Vagina (tissue), 2 donors: Measurements from ENCODE around the gene ZCCHC3. TPM values are rescaled to one million over a fixed set of nuclear protein-coding genes. Genes with fewer than 3 reads are reported as not detected.
"Not testable (repeated sequence)": the region's sequence is repeated elsewhere in the genome, so short reads cannot be mapped to it uniquely, and the experiment has no call there.

Experiments
- DNase-seq, 2 donors: peaks; one replicate each; pipeline ENCODE4 v3.0.0-alpha.2; 2017; ENCODE audit errors: extremely low spot score in 2 of 2
- H3K27ac ChIP-seq: fragments of 200-600 bp; sonication (generic); one replicate; pipeline ENCODE4 v1.5.1; 2019
- H3K27me3 ChIP-seq: fragments of 200-600 bp; sonication (generic); one replicate; pipeline ENCODE4 v1.5.1; 2019
- H3K36me3 ChIP-seq, 2 donors: fragments of 200-600 bp; sonication (generic); one replicate each; pipeline ENCODE4 v1.5.1; 2017 to 2019
- H3K4me1 ChIP-seq: fragments of 200-600 bp; sonication (generic); one replicate; pipeline ENCODE4 v1.5.1; 2019
- H3K4me3 ChIP-seq, 2 donors: fragments of 200-600 bp; sonication (generic); 1 replicate in 1 of 2; 2 replicates in 1 of 2; pipeline ENCODE4 v1.5.1; 2016 to 2019
- H3K9me3 ChIP-seq: fragments of 200-600 bp; sonication (generic); one replicate; pipeline ENCODE4 v1.5.1; 2019
- POLR2A ChIP-seq, 2 donors: fragments of 450-650 bp; IDR thresholded peaks; one replicate each; pipeline ENCODE4 v1.6.1; 2017; ENCODE audit warnings: antibody characterized with exemption in 2 of 2, mild to moderate bottlenecking in 2 of 2, moderate library complexity in 2 of 2
- POLR2AphosphoS5 ChIP-seq, 2 donors: sonication (generic); formaldehyde crosslinking; IDR thresholded peaks; one replicate each; pipeline ENCODE4 v1.9.0; 2017; ENCODE audit warnings: antibody characterized with exemption in 2 of 2, mild to moderate bottlenecking in 2 of 2, low read depth in 1 of 2; ENCODE audit not compliant: insufficient read depth in 1 of 2
- intact Hi-C: fragments of 100-400 bp; cut with DNase I; formaldehyde crosslinking; loops from one replicate; pipeline ENCODE4 v1.15.1; 2023
- total RNA-seq: library from RNA; depleted of rRNA; stranded (reverse); fragments of >200 nt; gene quantifications from one replicate; pipeline ENCODE4 v1.2.3, GENCODE V29; 2016
- TF ChIP-seq, protein P1 (sequence below), 3 experiments: fragments of 450-650 bp in 2 of 3; fragments of 200-600 bp in 1 of 3; sonication (generic) in 1 of 3; IDR thresholded peaks; one replicate each; pipeline ENCODE4 v1.5.1; 2017 to 2019; ENCODE audit warnings: antibody characterized with exemption in 3 of 3, mild to moderate bottlenecking in 2 of 3, moderate library complexity in 2 of 3

Gene ZCCHC3, protein sequence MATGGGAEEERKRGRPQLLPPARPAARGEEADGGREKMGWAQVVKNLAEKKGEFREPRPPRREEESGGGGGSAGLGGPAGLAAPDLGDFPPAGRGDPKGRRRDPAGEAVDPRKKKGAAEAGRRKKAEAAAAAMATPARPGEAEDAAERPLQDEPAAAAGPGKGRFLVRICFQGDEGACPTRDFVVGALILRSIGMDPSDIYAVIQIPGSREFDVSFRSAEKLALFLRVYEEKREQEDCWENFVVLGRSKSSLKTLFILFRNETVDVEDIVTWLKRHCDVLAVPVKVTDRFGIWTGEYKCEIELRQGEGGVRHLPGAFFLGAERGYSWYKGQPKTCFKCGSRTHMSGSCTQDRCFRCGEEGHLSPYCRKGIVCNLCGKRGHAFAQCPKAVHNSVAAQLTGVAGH
- 13.8 TPM for total RNA-seq

DNA sequence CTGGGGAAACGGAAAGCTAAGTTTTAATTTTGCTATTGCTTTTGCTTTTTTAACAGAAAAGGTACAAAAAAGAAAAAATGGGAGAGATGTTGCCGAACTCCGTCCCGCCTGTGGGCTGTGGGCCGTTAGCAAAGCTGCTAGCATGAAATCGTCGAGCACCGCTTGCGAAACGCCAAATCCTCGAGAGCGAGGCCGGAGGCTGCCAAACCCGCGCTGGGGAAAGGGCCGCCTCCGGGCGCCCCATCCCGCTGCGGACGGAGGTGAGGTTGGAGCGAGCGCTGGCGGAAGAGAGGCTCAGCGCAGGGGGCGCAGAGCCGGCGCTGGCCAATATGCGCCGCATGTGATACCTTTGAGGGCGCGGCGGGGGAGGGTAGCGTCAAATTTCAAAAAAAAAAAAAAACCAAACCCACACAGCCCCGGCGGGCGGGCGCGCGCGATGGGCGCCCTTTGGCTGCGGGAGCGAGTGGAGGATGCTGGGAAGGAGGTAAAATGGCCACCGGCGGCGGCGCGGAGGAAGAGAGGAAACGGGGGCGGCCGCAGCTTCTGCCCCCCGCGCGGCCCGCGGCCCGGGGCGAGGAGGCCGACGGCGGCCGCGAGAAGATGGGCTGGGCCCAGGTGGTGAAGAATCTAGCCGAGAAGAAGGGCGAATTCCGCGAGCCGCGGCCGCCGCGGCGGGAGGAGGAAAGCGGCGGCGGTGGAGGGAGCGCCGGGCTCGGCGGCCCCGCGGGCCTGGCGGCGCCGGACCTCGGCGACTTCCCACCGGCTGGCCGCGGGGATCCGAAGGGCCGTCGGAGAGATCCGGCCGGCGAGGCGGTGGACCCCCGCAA lies at the start of gene ZCCHC3:
TSS of gene ZCCHC3 (plus strand) at position 473 of the 827 bp plus-strand sequence. CDS start at position 490, 17 bp downstream.
- intact Hi-C loops: no loop called here
- peaks cover 44% of the 10 kb centered on the region for H3K4me1 ChIP-seq
- TF ChIP-seq POLR2A (IDR thresholded peaks at IDR 0.05): peak in 1 of 2 donors; percentile 61
- TF ChIP-seq POLR2AphosphoS5 (IDR thresholded peaks at IDR 0.05; ENCODE audit: insufficient read depth in 1 of 2, low read depth in 1 of 2): peak; percentile 94 to 95
- TF ChIP-seq, protein P1, sequence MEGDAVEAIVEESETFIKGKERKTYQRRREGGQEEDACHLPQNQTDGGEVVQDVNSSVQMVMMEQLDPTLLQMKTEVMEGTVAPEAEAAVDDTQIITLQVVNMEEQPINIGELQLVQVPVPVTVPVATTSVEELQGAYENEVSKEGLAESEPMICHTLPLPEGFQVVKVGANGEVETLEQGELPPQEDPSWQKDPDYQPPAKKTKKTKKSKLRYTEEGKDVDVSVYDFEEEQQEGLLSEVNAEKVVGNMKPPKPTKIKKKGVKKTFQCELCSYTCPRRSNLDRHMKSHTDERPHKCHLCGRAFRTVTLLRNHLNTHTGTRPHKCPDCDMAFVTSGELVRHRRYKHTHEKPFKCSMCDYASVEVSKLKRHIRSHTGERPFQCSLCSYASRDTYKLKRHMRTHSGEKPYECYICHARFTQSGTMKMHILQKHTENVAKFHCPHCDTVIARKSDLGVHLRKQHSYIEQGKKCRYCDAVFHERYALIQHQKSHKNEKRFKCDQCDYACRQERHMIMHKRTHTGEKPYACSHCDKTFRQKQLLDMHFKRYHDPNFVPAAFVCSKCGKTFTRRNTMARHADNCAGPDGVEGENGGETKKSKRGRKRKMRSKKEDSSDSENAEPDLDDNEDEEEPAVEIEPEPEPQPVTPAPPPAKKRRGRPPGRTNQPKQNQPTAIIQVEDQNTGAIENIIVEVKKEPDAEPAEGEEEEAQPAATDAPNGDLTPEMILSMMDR (IDR thresholded peaks at IDR 0.05): peak in 1 of 3 experiments; percentile 5
- H3K36me3 ChIP-seq: no peaks in the 10 kb centered on the region
- peak within 1 kb of the TSS; percentile 65 to 77 for H3K4me3 ChIP-seq
- no peaks in the 10 kb centered on the region for H3K27me3 ChIP-seq
- H3K9me3 ChIP-seq: no peaks in the 10 kb centered on the region
- H3K27ac ChIP-seq: peak within 1 kb of the TSS; percentile 96
- peak in 1 of 2 donors; percentile 93 for DNase-seq

DNA sequence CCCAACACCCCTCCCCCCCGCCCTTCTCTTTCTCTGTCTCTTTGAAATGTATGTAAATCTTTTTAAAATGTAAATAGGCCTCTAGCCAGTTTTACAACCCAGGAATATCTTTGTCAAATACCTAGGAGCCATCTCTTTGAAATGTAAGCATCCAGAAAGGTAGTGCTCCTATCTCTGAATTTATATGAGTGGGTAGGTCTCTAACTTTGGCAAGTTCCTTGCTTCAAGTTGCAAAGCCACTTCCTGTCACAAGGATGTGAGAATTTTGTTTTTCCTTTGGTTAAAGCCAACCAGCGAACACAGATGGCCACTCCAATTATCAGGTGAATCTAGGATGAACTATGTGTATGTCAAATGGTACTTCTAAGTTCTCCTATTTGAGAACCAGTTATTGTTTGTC lies 46.0 kb upstream of the ZCCHC3 start:
- no peaks in the 10 kb centered on the region for H3K27me3 ChIP-seq
- H3K9me3 ChIP-seq: no peaks in the 10 kb centered on the region
- H3K4me3 ChIP-seq: no peak overlapping the region
- TF ChIP-seq, protein P1 (IDR thresholded peaks at IDR 0.05): no peak
- TF ChIP-seq POLR2A (IDR thresholded peaks at IDR 0.05) (no peak), POLR2AphosphoS5 (IDR thresholded peaks at IDR 0.05; ENCODE audit: insufficient read depth in 1 of 2, low read depth in 1 of 2) (no peak)
- intact Hi-C loops: no loop called here
- no peak overlapping the region for H3K27ac ChIP-seq
- H3K4me1 ChIP-seq: no peaks in the 10 kb centered on the region
- no peak for DNase-seq
- no peaks in the 10 kb centered on the region for H3K36me3 ChIP-seq

DNA sequence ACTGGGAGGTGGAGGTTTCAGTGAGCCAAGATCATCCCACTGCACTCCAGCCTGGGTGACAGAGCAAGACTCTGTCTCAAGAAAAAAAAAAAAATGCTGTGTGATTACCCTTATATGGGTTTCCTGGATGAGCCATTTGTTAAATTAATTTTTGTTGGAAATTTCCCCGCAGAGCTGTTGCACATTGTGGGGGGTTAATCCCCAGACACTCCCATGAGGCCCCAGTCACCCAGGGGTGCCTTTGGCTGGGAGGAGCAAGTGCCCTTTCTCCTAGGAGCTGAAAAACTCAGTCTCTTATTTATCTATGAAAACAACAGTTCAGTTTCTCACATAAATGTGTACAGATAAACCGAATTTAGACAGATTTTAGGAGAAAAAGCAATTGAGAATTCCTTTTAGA lies 44.6 kb upstream of the ZCCHC3 start:
- H3K27me3 ChIP-seq: no peaks in the 10 kb centered on the region
- H3K36me3 ChIP-seq: no peaks in the 10 kb centered on the region
- TF ChIP-seq POLR2A (IDR thresholded peaks at IDR 0.05) (no peak), POLR2AphosphoS5 (IDR thresholded peaks at IDR 0.05; ENCODE audit: insufficient read depth in 1 of 2, low read depth in 1 of 2) (no peak)
- TF ChIP-seq, protein P1 (IDR thresholded peaks at IDR 0.05): no peak
- H3K4me1 ChIP-seq: no peaks in the 10 kb centered on the region
- no peaks in the 10 kb centered on the region for H3K9me3 ChIP-seq
- DNase-seq: no peak
- intact Hi-C loops: no loop called here
- no peak overlapping the region for H3K4me3 ChIP-seq
- H3K27ac ChIP-seq: no peak overlapping the region

DNA sequence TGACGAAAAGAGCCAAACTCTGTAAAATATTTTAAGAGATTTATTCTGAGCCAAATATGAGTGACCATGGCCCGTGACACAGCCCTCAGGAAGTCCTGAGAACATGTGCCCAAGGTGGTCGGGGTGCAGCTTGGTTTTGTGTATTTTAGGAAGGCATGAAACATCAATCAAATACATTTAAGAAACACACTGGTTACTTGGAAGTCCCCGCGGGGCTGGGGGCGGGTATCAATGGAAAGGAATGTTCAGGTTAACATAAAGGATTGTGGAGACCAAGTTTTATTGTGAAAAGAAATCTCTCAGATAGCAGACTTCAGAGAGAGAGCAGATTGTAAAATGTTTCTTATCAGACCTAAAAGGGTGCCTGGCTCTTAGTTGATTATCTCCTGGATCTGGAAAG lies 43.9 kb upstream of the ZCCHC3 start:
- H3K4me3 ChIP-seq, H3K27me3 ChIP-seq, intact Hi-C loops, H3K9me3 ChIP-seq, H3K4me1 ChIP-seq, H3K27ac ChIP-seq, H3K36me3 ChIP-seq, DNase-seq: not testable (repeated sequence)

DNA sequence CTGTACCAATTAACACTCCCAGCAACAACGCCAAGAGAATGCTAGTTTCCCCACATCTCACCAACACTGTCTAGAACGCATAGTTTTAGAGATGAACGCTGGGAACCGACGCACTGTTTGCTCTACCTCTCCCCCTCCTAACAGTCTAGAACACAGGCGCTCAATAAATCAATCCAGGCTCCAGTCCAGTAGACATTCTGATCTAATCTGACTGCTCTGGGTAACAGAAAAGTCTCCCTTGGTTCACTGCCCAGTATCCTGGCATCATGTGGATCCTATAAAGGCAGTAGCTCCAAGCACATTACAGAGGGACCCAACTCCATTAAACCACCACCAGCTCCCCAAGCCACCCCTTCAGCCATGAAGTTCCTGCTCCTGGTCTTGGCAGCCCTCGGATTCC lies 40.0 kb upstream of the ZCCHC3 start, which contains the start of gene DEFB132:
TSS of gene DEFB132 (plus strand) at position 306 of the 400 bp plus-strand sequence. CDS start at position 361, 55 bp downstream.
- Histone ChIP-seq H3K4me1 (no peaks in the 10 kb centered on the region), H3K27me3 (no peaks in the 10 kb centered on the region), H3K9me3 (no peaks in the 10 kb centered on the region), H3K27ac (no peak within 1 kb of the TSS), H3K4me3 (no peak within 1 kb of the TSS), H3K36me3 (no peaks in the 10 kb centered on the region)
- no peak for DNase-seq
- intact Hi-C loops: no loop called here
- TF ChIP-seq, protein P1 (IDR thresholded peaks at IDR 0.05): no peak
- TF ChIP-seq POLR2A (IDR thresholded peaks at IDR 0.05): no peak
- no peak for TF ChIP-seq POLR2AphosphoS5 (IDR thresholded peaks at IDR 0.05; ENCODE audit: insufficient read depth in 1 of 2, low read depth in 1 of 2)
